ENCODE measurements around the gene ZCCHC14. TPM values are rescaled to one million over a fixed set of nuclear protein-coding genes. Genes with fewer than 3 reads are reported as not detected.
"Not testable (repeated sequence)": the region's sequence is repeated elsewhere in the genome, so short reads cannot be mapped to it uniquely, and the experiment has no call there.

Gene ZCCHC14
- polyA plus RNA-seq, 1 donor (not counting 4 experiments of a cell fraction or from before 2014, with no cell fraction given) = 3.6 TPM

DNA sequence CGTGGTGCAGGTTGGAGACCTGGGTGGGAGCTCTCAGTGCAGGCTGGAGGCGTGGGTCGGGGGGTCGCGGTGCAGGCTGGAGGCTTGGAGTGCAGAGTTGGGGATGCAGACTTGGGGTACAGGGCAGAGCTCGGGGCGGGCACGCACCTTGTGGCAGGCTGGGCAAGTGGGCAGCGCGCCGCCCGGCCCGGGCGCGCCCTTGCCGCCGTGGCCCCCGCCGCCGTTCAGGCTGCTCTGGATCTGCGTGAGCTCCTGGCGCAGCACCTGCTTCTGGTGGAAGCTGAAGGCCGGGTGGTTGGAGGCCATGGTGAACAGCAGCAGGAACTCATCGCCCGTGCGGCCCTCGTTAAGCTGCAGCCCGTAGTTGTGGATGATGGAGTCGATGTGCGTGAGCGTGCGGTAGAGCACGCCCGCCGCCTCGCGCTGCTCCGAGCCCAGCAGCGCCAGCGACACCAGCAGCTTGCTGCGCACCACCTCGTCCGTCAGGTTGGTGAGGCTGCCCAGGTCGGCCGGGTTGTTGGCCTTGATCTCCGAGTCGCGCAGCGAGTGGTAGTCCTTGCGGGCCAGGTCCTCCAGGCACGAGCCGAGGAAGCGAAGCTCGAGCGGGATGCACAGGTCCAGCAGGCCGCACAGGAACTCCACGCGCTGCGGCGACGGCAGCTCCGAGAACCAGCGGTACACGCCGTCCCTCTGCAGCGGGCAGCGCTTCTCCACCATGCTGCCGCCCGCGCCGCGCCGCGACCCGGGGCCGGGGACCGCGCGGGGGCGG lies 1.1 kb downstream of the ZCCHC14 start:
- H3K9me1 ChIP-seq (ENCODE audit: control insufficient read depth, extremely low read depth, insufficient read depth, low read length) = no peaks in the 10 kb centered on the region
- H3K36me3 ChIP-seq (ENCODE audit: control insufficient read depth in 2 of 2, extremely low read depth in 1 of 2, insufficient read depth in 2 of 2, low read length in 2 of 2) = no peaks in the 10 kb centered on the region
- H3K9me3 ChIP-seq (ENCODE audit: control insufficient read depth, low read depth, low read length) = no peaks in the 10 kb centered on the region
- H3K27me3 ChIP-seq (ENCODE audit: control insufficient read depth, extremely low read depth, insufficient read depth, low read length) = no peaks in the 10 kb centered on the region
- dilution Hi-C loops (cut with MboI; ENCODE audit: extremely low pct_ligation_motif_present, low sequenced_read_pairs) = no loop called here
- peaks cover 33% of the 10 kb centered on the region for H3K4me1 ChIP-seq (ENCODE audit: control insufficient read depth, extremely low read depth, insufficient read depth, low read length)
- H2AFZ ChIP-seq (ENCODE audit: control insufficient read depth, low read length) = no peak overlapping the region
- H4K20me1 ChIP-seq (ENCODE audit: control insufficient read depth, extremely low read depth, insufficient read depth, low read length) = peaks cover 5% of the 10 kb centered on the region
- H3K79me2 ChIP-seq (ENCODE audit: control insufficient read depth, insufficient read depth, low read length) = peaks cover 45% of the 10 kb centered on the region
- H3K4me2 ChIP-seq (ENCODE audit: control insufficient read depth, extremely low read depth, insufficient read depth, low read depth, low read length) = peak overlapping the region; percentile 95
- peak overlapping the region; percentile 47 to 75 (median 70) for H3K4me3 ChIP-seq (ENCODE audit: control insufficient read depth in 2 of 3, extremely low read depth in 1 of 3, insufficient read depth in 2 of 3, low read depth in 1 of 3, low read length in 3 of 3)
- DNase-seq (ENCODE audit: low read depth, low spot score) (no peak), FAIRE-seq (no peak)
- TF ChIP-seq, protein P1, sequence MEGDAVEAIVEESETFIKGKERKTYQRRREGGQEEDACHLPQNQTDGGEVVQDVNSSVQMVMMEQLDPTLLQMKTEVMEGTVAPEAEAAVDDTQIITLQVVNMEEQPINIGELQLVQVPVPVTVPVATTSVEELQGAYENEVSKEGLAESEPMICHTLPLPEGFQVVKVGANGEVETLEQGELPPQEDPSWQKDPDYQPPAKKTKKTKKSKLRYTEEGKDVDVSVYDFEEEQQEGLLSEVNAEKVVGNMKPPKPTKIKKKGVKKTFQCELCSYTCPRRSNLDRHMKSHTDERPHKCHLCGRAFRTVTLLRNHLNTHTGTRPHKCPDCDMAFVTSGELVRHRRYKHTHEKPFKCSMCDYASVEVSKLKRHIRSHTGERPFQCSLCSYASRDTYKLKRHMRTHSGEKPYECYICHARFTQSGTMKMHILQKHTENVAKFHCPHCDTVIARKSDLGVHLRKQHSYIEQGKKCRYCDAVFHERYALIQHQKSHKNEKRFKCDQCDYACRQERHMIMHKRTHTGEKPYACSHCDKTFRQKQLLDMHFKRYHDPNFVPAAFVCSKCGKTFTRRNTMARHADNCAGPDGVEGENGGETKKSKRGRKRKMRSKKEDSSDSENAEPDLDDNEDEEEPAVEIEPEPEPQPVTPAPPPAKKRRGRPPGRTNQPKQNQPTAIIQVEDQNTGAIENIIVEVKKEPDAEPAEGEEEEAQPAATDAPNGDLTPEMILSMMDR (optimal IDR thresholded peaks at IDR 0.05 in 1 of 3, IDR thresholded peaks at IDR 0.05 in 1 of 3, conservative IDR thresholded peaks at IDR 0.05 in 1 of 3; ENCODE audit: extremely low read depth in 1 of 3, insufficient read depth in 2 of 3, low read length in 3 of 3) = no peak
- no peak for TF ChIP-seq EZH2 (IDR thresholded peaks at IDR 0.05; ENCODE audit: low read length)
- H3K9ac ChIP-seq (ENCODE audit: control insufficient read depth, extremely low read depth, insufficient read depth, low read length) = peak overlapping the region; percentile 87
- H3K27ac ChIP-seq (ENCODE audit: control insufficient read depth, insufficient read depth, low read length) = peak overlapping the region; percentile 76

DNA sequence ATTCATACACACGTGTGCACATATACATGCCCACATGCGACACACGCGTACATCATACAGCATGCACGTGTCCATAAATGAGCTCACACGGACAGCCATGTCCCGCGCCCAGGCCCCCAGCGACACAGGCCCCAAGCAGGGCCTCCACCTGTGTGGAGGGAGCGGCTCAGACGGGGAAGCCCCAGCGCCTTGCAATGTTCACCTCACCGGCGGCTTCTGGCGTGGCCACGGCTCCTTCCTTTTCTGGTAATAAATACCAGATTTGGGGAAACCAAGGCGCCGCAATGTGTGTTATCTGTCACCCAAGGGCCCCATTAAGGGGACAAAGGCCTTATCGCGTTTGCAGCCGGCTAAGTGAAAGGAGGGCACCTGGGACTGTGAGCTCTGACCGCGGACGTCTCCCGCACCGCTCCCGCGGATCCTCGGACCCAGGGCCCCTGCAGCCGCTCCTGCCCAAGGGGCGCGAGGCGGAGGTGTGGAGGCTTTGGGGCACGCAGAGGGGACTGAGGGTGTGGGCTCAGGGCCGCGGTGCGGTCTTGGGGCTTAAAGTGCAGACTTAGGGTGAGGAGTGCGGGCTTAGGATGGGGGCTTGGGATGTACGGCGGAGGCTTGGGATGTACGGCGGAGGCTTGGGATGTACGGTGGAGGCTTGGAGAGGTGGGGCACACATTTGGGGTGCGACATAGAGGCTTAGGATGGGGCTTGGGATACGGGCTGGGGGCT lies 1.9 kb downstream of the ZCCHC14 start:
- H4K20me1 ChIP-seq (ENCODE audit: control insufficient read depth, extremely low read depth, insufficient read depth, low read length); H3K27me3 ChIP-seq (ENCODE audit: control insufficient read depth, extremely low read depth, insufficient read depth, low read length); H3K9me3 ChIP-seq (ENCODE audit: control insufficient read depth, low read depth, low read length); H3K36me3 ChIP-seq (ENCODE audit: control insufficient read depth in 2 of 2, extremely low read depth in 1 of 2, insufficient read depth in 2 of 2, low read length in 2 of 2); DNase-seq (ENCODE audit: low read depth, low spot score); FAIRE-seq; H2AFZ ChIP-seq (ENCODE audit: control insufficient read depth, low read length); dilution Hi-C loops (cut with MboI; ENCODE audit: extremely low pct_ligation_motif_present, low sequenced_read_pairs); H3K9me1 ChIP-seq (ENCODE audit: control insufficient read depth, extremely low read depth, insufficient read depth, low read length): not testable (repeated sequence)
- H3K4me1 ChIP-seq (ENCODE audit: control insufficient read depth, extremely low read depth, insufficient read depth, low read length) = peaks cover 40% of the 10 kb centered on the region
- H3K79me2 ChIP-seq (ENCODE audit: control insufficient read depth, insufficient read depth, low read length) = peaks cover 52% of the 10 kb centered on the region
- H3K4me3 ChIP-seq (ENCODE audit: control insufficient read depth in 2 of 3, extremely low read depth in 1 of 3, insufficient read depth in 2 of 3, low read depth in 1 of 3, low read length in 3 of 3) = peak overlapping the region; percentile 47 to 75 (median 70)
- peak overlapping the region; percentile 76 for H3K27ac ChIP-seq (ENCODE audit: control insufficient read depth, insufficient read depth, low read length)
- peak overlapping the region; percentile 87 for H3K9ac ChIP-seq (ENCODE audit: control insufficient read depth, extremely low read depth, insufficient read depth, low read length)
- peak overlapping the region; percentile 95 for H3K4me2 ChIP-seq (ENCODE audit: control insufficient read depth, extremely low read depth, insufficient read depth, low read depth, low read length)

Data from keratinocyte (primary cell).